Measurements from ENCODE around the gene IL21.
A peak's percentile ranks its signal among the peaks of the same experiment; 100 is the strongest.

The IL21 gene

GRCh38 chr4:122612540-122612939 is 8.3 kb downstream of the IL21 start:
- ChIA-PET POLR2A (ENCODE audit: low non-redundant PET) (no interaction called here), CTCF (interaction anchor here (0.6 kb wide), 1 partner anchor 19 kb away, joined by 3 read pairs; no protein-coding TSS in a partner anchor)
- DNase-seq (ENCODE audit: low spot score), result peak; percentile 57
- no peak overlapping the region for H3K27ac ChIP-seq
- no peak for TF ChIP-seq CTCF (conservative IDR thresholded peaks at IDR 0.05; ENCODE audit: low read depth)

DNA sequence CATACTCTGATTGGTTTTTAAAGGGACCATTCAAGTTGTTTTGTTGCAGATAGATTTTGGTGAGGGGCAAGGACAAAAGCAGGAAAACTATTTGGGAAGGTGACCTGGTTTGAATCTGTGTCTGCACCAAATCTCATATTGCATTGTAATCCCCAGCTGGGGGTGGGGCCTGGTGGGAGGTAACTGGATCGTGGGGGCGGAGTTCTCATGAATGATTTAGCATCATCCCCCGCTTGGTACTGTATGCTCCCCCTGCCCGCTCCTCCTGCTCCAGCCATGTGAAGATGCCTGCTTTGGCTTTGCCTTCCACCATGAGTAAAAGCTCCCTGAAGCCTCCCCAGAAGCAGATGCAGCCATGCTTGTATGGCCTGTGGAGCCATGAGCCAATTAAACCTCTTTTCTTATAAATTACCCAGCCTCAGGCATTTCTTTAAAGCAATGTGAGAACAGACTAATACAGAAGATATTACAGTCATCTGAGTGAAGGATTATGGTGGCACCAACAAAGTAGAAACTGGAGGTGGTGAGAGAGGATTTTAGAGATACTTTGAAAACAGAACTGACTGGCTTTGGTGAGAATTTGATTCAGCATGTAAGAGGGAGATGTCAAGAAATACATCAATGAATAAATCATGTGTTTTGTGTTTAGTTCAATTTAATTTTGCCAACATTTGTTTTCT is 14.4 kb downstream of the IL21 start:
- POLR2A ChIA-PET (ENCODE audit: low non-redundant PET), result no interaction called here
- no peak for TF ChIP-seq CTCF (conservative IDR thresholded peaks at IDR 0.05; ENCODE audit: low read depth)
- CTCF ChIA-PET, result no interaction called here
- no peak for DNase-seq (ENCODE audit: low spot score)
- H3K27ac ChIP-seq, result no peak overlapping the region

- CTCF ChIA-PET, result interaction anchor here (0.6 to 2.5 kb wide), 3 partner anchors 47 to 318 kb away, joined by 3 to 27 read pairs (median 4); no protein-coding TSS in a partner anchor
- DNase-seq (ENCODE audit: low spot score), result no peak
- no peak overlapping the region for H3K27ac ChIP-seq
- no peak for TF ChIP-seq CTCF (conservative IDR thresholded peaks at IDR 0.05; ENCODE audit: low read depth)
- POLR2A ChIA-PET (ENCODE audit: low non-redundant PET), result no interaction called here
These were observed 16.7 kb downstream of the IL21 start for GRCh38 chr4:122604146-122604545.

GRCh38 chr4:122603156-122603574 is 17.7 kb downstream of the IL21 start:
- CTCF ChIA-PET, result interaction anchor here (0.5 to 2.5 kb wide), 19 partner anchors 8 to 495 kb away, joined by 3 to 27 read pairs (median 3); partner anchors contain the start of gene NUDT6
- no peak for DNase-seq (ENCODE audit: low spot score)
- POLR2A ChIA-PET (ENCODE audit: low non-redundant PET), result no interaction called here
- H3K27ac ChIP-seq, result no peak overlapping the region
- no peak for TF ChIP-seq CTCF (conservative IDR thresholded peaks at IDR 0.05; ENCODE audit: low read depth)

- peak; percentile 51 for TF ChIP-seq CTCF (conservative IDR thresholded peaks at IDR 0.05; ENCODE audit: low read depth)
- H3K27ac ChIP-seq, result no peak overlapping the region
- ChIA-PET CTCF (interaction anchor here (0.6 to 2.5 kb wide), 22 partner anchors 9 to 495 kb away, joined by 3 to 27 read pairs (median 3); partner anchors contain the start of gene NUDT6), POLR2A (ENCODE audit: low non-redundant PET) (no interaction called here)
- peak; percentile 45 for DNase-seq (ENCODE audit: low spot score)
These were observed 18.4 kb downstream of the IL21 start for GRCh38 chr4:122602277-122603142.

DNA sequence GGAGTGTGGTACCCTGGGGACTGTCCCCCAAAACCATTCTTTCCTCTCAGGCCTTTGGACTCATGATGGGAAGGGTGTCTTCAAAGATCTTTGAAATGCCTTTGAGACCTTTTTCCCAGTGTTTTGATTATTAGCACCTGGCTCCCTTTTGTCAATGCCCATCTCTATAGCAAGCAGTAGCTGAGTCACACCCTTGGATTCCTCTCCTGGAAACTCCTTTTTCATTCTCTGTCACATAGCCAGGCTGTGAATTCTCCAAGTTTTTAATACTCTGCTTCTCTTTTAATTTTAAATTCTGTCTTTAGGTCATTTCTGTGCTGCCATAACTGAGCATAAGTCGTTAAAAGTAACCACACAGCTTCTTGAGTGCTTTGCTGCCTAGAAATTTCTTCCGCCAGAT is 29.7 kb downstream of the IL21 start:
- no peak for DNase-seq (ENCODE audit: low spot score)
- H3K27ac ChIP-seq, result no peak overlapping the region
- TF ChIP-seq CTCF (conservative IDR thresholded peaks at IDR 0.05; ENCODE audit: low read depth), result no peak
- ChIA-PET CTCF (no interaction called here), POLR2A (ENCODE audit: low non-redundant PET) (no interaction called here)

All from RWPE1 (cell line).